Activated CD4-positive, alpha-beta memory T cell treated with anti-CD3 and anti-CD28 coated beads for 36 hours (primary cell): ENCODE data around the gene PSPN. TPM values are rescaled to one million over a fixed set of nuclear protein-coding genes. Genes with fewer than 3 reads are reported as not detected.

Experiments
- CTCF ChIA-PET: fragments of 350-600 bp; sonication (Branson Sonifier 250); formaldehyde crosslinking; loops from one replicate; lab custom pipeline; 2021; ENCODE audit warnings: antibody characterized with exemption, inconsistent platforms; lab: Charles Lee
- POLR2A ChIA-PET: fragments of 350-600 bp; sonication (Branson Sonifier 250); formaldehyde crosslinking; loops from one replicate; lab custom pipeline; 2021; ENCODE audit warnings: antibody characterized with exemption; lab: Charles Lee
- DNase-seq: peaks from one replicate; pipeline ENCODE4 v3.0.0-alpha.2; 2020
- H3K27ac Mint-ChIP-seq: one replicate; pipeline ENCODE4 v1.8.0; 2021; ENCODE audit warnings: mixed read lengths
- H3K27me3 Mint-ChIP-seq: one replicate; pipeline ENCODE4 v1.8.0; 2021; ENCODE audit warnings: mixed read lengths
- H3K36me3 Mint-ChIP-seq: one replicate; pipeline ENCODE4 v1.8.0; 2021; ENCODE audit warnings: mixed read lengths
- H3K4me1 Mint-ChIP-seq: one replicate; pipeline ENCODE4 v1.8.0; 2021; ENCODE audit warnings: low read depth, mixed read lengths
- H3K4me3 Mint-ChIP-seq: one replicate; pipeline ENCODE4 v1.8.0; 2021; ENCODE audit warnings: mild to moderate bottlenecking, mixed read lengths
- H3K9me3 Mint-ChIP-seq: one replicate; pipeline ENCODE4 v1.8.0; 2021; ENCODE audit warnings: mixed read lengths
- intact Hi-C: fragments of 100-400 bp; cut with micrococcal nuclease; formaldehyde crosslinking; loops from one replicate; pipeline ENCODE4 v1.15.1; 2023
- total RNA-seq, 2 experiments: library from RNA; stranded (reverse); gene quantifications; one replicate each; pipeline ENCODE4 v1.2.3, GENCODE V29; 2021

PSPN gene
- total RNA-seq, 2 experiments from 2014 or later: 1.6 to 2.0 TPM

GRCh38 chr19:6378041-6378440 is 2.3 kb upstream of the PSPN start:
- POLR2A ChIA-PET: no interaction called here
- H3K4me3 Mint-ChIP-seq: no peak overlapping the region

GRCh38 chr19:6376512-6377190 is 918 bp upstream of the PSPN start:
- no peak overlapping the region for H3K27ac Mint-ChIP-seq
- no peaks in the 10 kb centered on the region for H3K9me3 Mint-ChIP-seq
- no peak for DNase-seq
- H3K36me3 Mint-ChIP-seq: peaks cover 17% of the 10 kb centered on the region
- intact Hi-C loops: loop anchor here (10.0 kb wide), 1 partner anchor 358 kb away; the partner anchor contains the start of genes GPR108 and TRIP10
- peaks cover 11% of the 10 kb centered on the region for H3K4me1 Mint-ChIP-seq
- H3K4me3 Mint-ChIP-seq: no peak overlapping the region
- CTCF ChIA-PET: no interaction called here
- POLR2A ChIA-PET: no interaction called here
- no peaks in the 10 kb centered on the region for H3K27me3 Mint-ChIP-seq

More at GRCh38 chr19:6378041-6378440, 2.3 kb upstream of the PSPN start:
- Mint-ChIP-seq H3K36me3 (peaks cover 22% of the 10 kb centered on the region), H3K27me3 (no peaks in the 10 kb centered on the region), H3K9me3 (no peaks in the 10 kb centered on the region), H3K27ac (no peak overlapping the region), H3K4me1 (peaks cover 7% of the 10 kb centered on the region)
- intact Hi-C loops: loop anchor here (10.0 kb wide), 1 partner anchor 357 kb away; the partner anchor contains the start of genes GPR108 and TRIP10
- CTCF ChIA-PET: no interaction called here
- DNase-seq: no peak

GRCh38 chr19:6374711-6375410 is 872 bp downstream of the PSPN start:
- ChIA-PET CTCF (interaction anchor here (0.6 kb wide), 1 partner anchor 245 kb away, joined by 3 read pairs; no protein-coding TSS in a partner anchor), POLR2A (no interaction called here)
- intact Hi-C loops: loop anchor here (5.0 to 10.0 kb wide), 2 partner anchors 360 to 487 kb away; partner anchors contain the start of genes GPR108 and TRIP10
- peaks cover 11% of the 10 kb centered on the region for H3K4me1 Mint-ChIP-seq
- peaks cover 3% of the 10 kb centered on the region for H3K36me3 Mint-ChIP-seq
- H3K4me3 Mint-ChIP-seq: no peak overlapping the region
- H3K9me3 Mint-ChIP-seq: no peaks in the 10 kb centered on the region
- H3K27me3 Mint-ChIP-seq: no peaks in the 10 kb centered on the region
- H3K27ac Mint-ChIP-seq: no peak overlapping the region
- DNase-seq: no peak

- H3K27ac Mint-ChIP-seq: no peak overlapping the region
- POLR2A ChIA-PET: no interaction called here
- no peak overlapping the region for H3K4me3 Mint-ChIP-seq
- no peaks in the 10 kb centered on the region for H3K36me3 Mint-ChIP-seq
- H3K4me1 Mint-ChIP-seq: peaks cover 11% of the 10 kb centered on the region
- H3K9me3 Mint-ChIP-seq: no peaks in the 10 kb centered on the region
- CTCF ChIA-PET: interaction anchor here (0.6 to 1.8 kb wide), 2 partner anchors 245 to 489 kb away, joined by 3 to 7 read pairs; no protein-coding TSS in a partner anchor
- intact Hi-C loops: loop anchor here (5.0 to 10.0 kb wide), 2 partner anchors 361 to 488 kb away; partner anchors contain the start of genes GPR108 and TRIP10
- DNase-seq: no peak
- H3K27me3 Mint-ChIP-seq: no peaks in the 10 kb centered on the region
Observed at GRCh38 chr19:6374161-6374709, 1.5 kb downstream of the PSPN start.

- ChIA-PET POLR2A (interaction anchor here (2.0 to 3.4 kb wide), 2 partner anchors 12 to 51 kb away, joined by 15 to 29 read pairs; partner anchors contain the start of genes CLPP and KHSRP), CTCF (interaction anchor here (1.8 kb wide), 1 partner anchor 490 kb away, joined by 7 read pairs; no protein-coding TSS in a partner anchor)
- DNase-seq: no peak
- H3K36me3 Mint-ChIP-seq: no peaks in the 10 kb centered on the region
- H3K27me3 Mint-ChIP-seq: no peaks in the 10 kb centered on the region
- intact Hi-C loops: loop anchor here (1.0 to 10.0 kb wide), 6 partner anchors 20 to 693 kb away; partner anchors contain the start of genes GPR108, GTF2F1, MICOS13 and TRIP10
- peak overlapping the region; percentile 80 for H3K4me3 Mint-ChIP-seq
- no peaks in the 10 kb centered on the region for H3K9me3 Mint-ChIP-seq
- H3K27ac Mint-ChIP-seq: peak overlapping the region; percentile 61
- H3K4me1 Mint-ChIP-seq: peaks cover 11% of the 10 kb centered on the region
Observed at GRCh38 chr19:6373813-6374108, 2.0 kb downstream of the PSPN start.

- Mint-ChIP-seq H3K4me1 (peaks cover 11% of the 10 kb centered on the region), H3K36me3 (peaks cover 2% of the 10 kb centered on the region), H3K27me3 (no peaks in the 10 kb centered on the region), H3K9me3 (no peaks in the 10 kb centered on the region), H3K27ac (peak overlapping the region; percentile 88), H3K4me3 (peak overlapping the region; percentile 80)
- ChIA-PET POLR2A (interaction anchor here (0.9 to 3.4 kb wide), 4 partner anchors 11 to 108 kb away, joined by 3 to 29 read pairs (median 10); partner anchors contain the start of genes CLPP, DENND1C, GTF2F1 and KHSRP), CTCF (interaction anchor here (0.9 to 1.8 kb wide), 4 partner anchors 10 to 490 kb away, joined by 3 to 7 read pairs (median 4); partner anchors contain the start of gene DENND1C)
- intact Hi-C loops: loop anchor here (1.0 to 10.0 kb wide), 6 partner anchors 20 to 693 kb away; partner anchors contain the start of genes GPR108, GTF2F1, MICOS13 and TRIP10
- peak; percentile 100 for DNase-seq
Observed at GRCh38 chr19:6373096-6373812, 2.5 kb downstream of the PSPN start.

GRCh38 chr19:6372594-6373095 is 3.1 kb downstream of the PSPN start, which contains the start of gene ALKBH7:
Gene ALKBH7, plus strand, starts transcription at chr19:6372794. Its CDS starts 27 bp downstream, at chr19:6372821.
- Mint-ChIP-seq H3K36me3 (peaks cover 4% of the 10 kb centered on the region), H3K4me1 (peaks cover 11% of the 10 kb centered on the region), H3K4me3 (peak within 1 kb of the TSS; percentile 80), H3K27me3 (no peaks in the 10 kb centered on the region), H3K27ac (peak within 1 kb of the TSS; percentile 88), H3K9me3 (no peaks in the 10 kb centered on the region)
- peak; percentile 98 for DNase-seq
- intact Hi-C loops: loop anchor here (1.0 to 10.0 kb wide), 7 partner anchors 11 to 692 kb away; partner anchors contain the start of genes CLPP, GPR108, GTF2F1 and MICOS13
- ChIA-PET CTCF (interaction anchor here (0.9 to 1.8 kb wide), 6 partner anchors 9 to 491 kb away, joined by 3 to 7 read pairs (median 4); partner anchors contain the start of genes CLPP and DENND1C), POLR2A (interaction anchor here (0.7 to 3.4 kb wide), 5 partner anchors 10 to 109 kb away, joined by 3 to 29 read pairs (median 4); partner anchors contain the start of genes CLPP, DENND1C, GTF2F1 and KHSRP)

- no peaks in the 10 kb centered on the region for H3K9me3 Mint-ChIP-seq
- intact Hi-C loops: no loop called here
- peaks cover 32% of the 10 kb centered on the region for H3K36me3 Mint-ChIP-seq
- H3K4me1 Mint-ChIP-seq: peaks cover 18% of the 10 kb centered on the region
- no peak for DNase-seq
- CTCF ChIA-PET: no interaction called here
- no peaks in the 10 kb centered on the region for H3K27me3 Mint-ChIP-seq
- peak overlapping the region; percentile 33 for H3K27ac Mint-ChIP-seq
- POLR2A ChIA-PET: interaction anchor here (1.1 kb wide), 1 partner anchor 30 kb away, joined by 3 read pairs; no protein-coding TSS in a partner anchor
- no peak overlapping the region for H3K4me3 Mint-ChIP-seq
Observed at GRCh38 chr19:6364353-6364752, 11.4 kb downstream of the PSPN start.

GRCh38 chr19:6362351-6362801 is 13.4 kb downstream of the PSPN start:
- H3K36me3 Mint-ChIP-seq: peaks cover 27% of the 10 kb centered on the region
- intact Hi-C loops: no loop called here
- peaks cover 18% of the 10 kb centered on the region for H3K4me1 Mint-ChIP-seq
- H3K27ac Mint-ChIP-seq: peak overlapping the region; percentile 95
- CTCF ChIA-PET: interaction anchor here (1.7 kb wide), 1 partner anchor 144 kb away, joined by 5 read pairs; no protein-coding TSS in a partner anchor
- no peaks in the 10 kb centered on the region for H3K27me3 Mint-ChIP-seq
- peak overlapping the region; percentile 98 for H3K4me3 Mint-ChIP-seq
- POLR2A ChIA-PET: interaction anchor here (2.4 to 3.4 kb wide), 2 partner anchors 10 to 62 kb away, joined by 8 to 29 read pairs; partner anchors contain the start of genes ALKBH7 and KHSRP
- H3K9me3 Mint-ChIP-seq: no peaks in the 10 kb centered on the region
- peak; percentile 60 for DNase-seq

- peak overlapping the region; percentile 98 for H3K4me3 Mint-ChIP-seq
- H3K36me3 Mint-ChIP-seq: peaks cover 26% of the 10 kb centered on the region
- ChIA-PET CTCF (interaction anchor here (1.7 kb wide), 1 partner anchor 143 kb away, joined by 5 read pairs; no protein-coding TSS in a partner anchor), POLR2A (interaction anchor here (2.4 to 3.4 kb wide), 2 partner anchors 10 to 63 kb away, joined by 8 to 29 read pairs; partner anchors contain the start of genes ALKBH7 and KHSRP)
- intact Hi-C loops: no loop called here
- peak overlapping the region; percentile 95 for H3K27ac Mint-ChIP-seq
- H3K4me1 Mint-ChIP-seq: peaks cover 18% of the 10 kb centered on the region
- no peak for DNase-seq
- no peaks in the 10 kb centered on the region for H3K27me3 Mint-ChIP-seq
- no peaks in the 10 kb centered on the region for H3K9me3 Mint-ChIP-seq
Observed at GRCh38 chr19:6362027-6362350, 13.7 kb downstream of the PSPN start.
